Stimulated activated naive CD8-positive, alpha-beta T cell treated with anti-CD3 and anti-CD28 coated beads, Interleukin-15, amount 100 ng/mL, for 72 hours (primary cell): ENCODE data around the gene SMAD7.
A peak's percentile ranks its signal among the peaks of the same experiment; 100 is the strongest.

Source experiments
- ATAC-seq: fragments of 150-1000 bp; cut with Tn5 transposase; 2 replicates; pipeline ENCODE4 v1.10.0; 2021; ENCODE audit warnings: mild to moderate bottlenecking, moderate library complexity
- DNase-seq, 2 donors: peaks; one replicate each; pipeline ENCODE4 v3.0.0; 2021 to 2022
- H3K27ac Mint-ChIP-seq, 2 donors: one replicate each; pipeline ENCODE4 v1.8.0; 2022; ENCODE audit warnings: mild to moderate bottlenecking in 2 of 2, mixed read lengths in 2 of 2, moderate library complexity in 2 of 2
- H3K27me3 Mint-ChIP-seq: one replicate; pipeline ENCODE4 v1.8.0; 2022; ENCODE audit warnings: mixed read lengths
- H3K4me1 Mint-ChIP-seq: one replicate; pipeline ENCODE4 v1.8.0; 2022; ENCODE audit warnings: mild to moderate bottlenecking, mixed read lengths
- H3K4me3 Mint-ChIP-seq, 2 donors: one replicate each; pipeline ENCODE4 v1.8.0; 2022; ENCODE audit warnings: mild to moderate bottlenecking in 2 of 2, mixed read lengths in 2 of 2, moderate library complexity in 1 of 2
- H3K9me3 Mint-ChIP-seq, 2 donors: one replicate each; pipeline ENCODE4 v1.8.0; 2022; ENCODE audit warnings: mixed read lengths in 2 of 2

Gene SMAD7

GRCh38 chr18:48909721-48910120, 41.0 kb downstream of the SMAD7 start:
- peaks cover 6 to 9% of the 10 kb centered on the region in 2 donors for H3K9me3 Mint-ChIP-seq
- ATAC-seq, result peak; percentile 81
- no peak for DNase-seq
- H3K4me1 Mint-ChIP-seq, result peaks cover 34% of the 10 kb centered on the region
- peak overlapping the region in 1 of 2 donors; percentile 24 for H3K4me3 Mint-ChIP-seq
- no peak overlapping the region for H3K27ac Mint-ChIP-seq
- no peaks in the 10 kb centered on the region for H3K27me3 Mint-ChIP-seq

- Mint-ChIP-seq H3K9me3 (peaks cover 14 to 17% of the 10 kb centered on the region in 2 donors), H3K27me3 (peaks cover 3% of the 10 kb centered on the region), H3K27ac (no peak overlapping the region), H3K4me1 (peaks cover 30% of the 10 kb centered on the region), H3K4me3 (no peak overlapping the region)
- ATAC-seq (no peak), DNase-seq (no peak)
Measured at GRCh38 chr18:48908916-48909315, 41.8 kb downstream of the SMAD7 start.

GRCh38 chr18:48905513-48905912, 45.3 kb downstream of the SMAD7 start:
- Mint-ChIP-seq H3K4me1 (peaks cover 18% of the 10 kb centered on the region), H3K4me3 (no peak overlapping the region), H3K27ac (no peak overlapping the region), H3K27me3 (peaks cover 5% of the 10 kb centered on the region), H3K9me3 (peaks cover 18 to 19% of the 10 kb centered on the region in 2 donors)
- ATAC-seq (no peak), DNase-seq (no peak)

DNA sequence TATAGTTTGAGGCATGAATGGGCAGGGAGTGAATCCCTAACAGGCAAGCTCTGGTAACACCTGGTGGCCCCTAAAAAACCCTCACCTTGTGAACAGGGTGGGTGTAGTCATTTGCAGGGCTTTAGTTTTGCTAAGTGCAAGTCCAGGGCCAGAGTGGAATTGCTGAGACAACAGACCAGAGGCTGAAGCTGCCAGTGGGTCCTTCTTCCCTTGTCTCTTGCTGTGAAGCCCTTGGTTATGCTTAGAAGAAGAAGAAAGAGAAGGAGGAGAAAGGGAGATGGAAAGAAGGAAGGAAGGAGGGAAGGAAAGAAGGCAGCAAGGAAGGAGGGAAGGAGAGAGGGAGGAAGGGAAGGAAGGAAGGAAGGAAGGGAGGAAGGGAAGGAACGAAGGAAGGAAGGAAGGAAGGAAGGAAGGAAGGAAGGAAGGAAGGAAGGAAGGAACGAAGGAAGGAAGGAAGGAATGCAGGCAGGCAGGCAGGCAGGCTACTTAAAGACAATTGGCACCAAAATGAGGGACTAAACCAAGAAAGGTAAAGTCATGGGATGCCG, 45.8 kb downstream of the SMAD7 start:
- peaks cover 18% of the 10 kb centered on the region for H3K4me1 Mint-ChIP-seq

DNA sequence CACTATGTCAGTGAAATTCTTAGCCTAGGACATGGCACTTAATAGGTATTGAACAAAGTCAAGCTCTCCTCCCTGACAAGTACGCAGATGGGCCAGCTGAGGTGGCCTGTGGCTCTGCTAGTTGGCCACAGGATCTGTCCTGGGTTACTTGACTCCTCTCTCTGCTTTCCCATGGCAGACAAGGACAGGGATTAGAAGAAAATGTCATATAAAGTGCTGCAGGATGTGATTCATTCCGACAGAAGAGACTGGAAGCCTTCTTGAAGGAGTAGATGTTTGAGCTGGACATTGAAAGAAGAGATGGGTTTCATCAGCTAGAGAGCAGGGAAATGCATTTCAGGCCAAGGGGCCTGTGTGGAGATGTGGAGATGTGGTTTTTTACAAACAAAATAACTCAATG, 46.7 kb downstream of the SMAD7 start:
- H3K27me3 Mint-ChIP-seq, result peaks cover 5% of the 10 kb centered on the region
- peaks cover 18 to 19% of the 10 kb centered on the region in 2 donors for H3K9me3 Mint-ChIP-seq
- no peak overlapping the region for H3K27ac Mint-ChIP-seq
- no peak for ATAC-seq
- peaks cover 13% of the 10 kb centered on the region for H3K4me1 Mint-ChIP-seq
- DNase-seq, result no peak
- H3K4me3 Mint-ChIP-seq, result no peak overlapping the region

More for the DNA sequence above, 45.8 kb downstream of the SMAD7 start:
- Mint-ChIP-seq H3K4me3 (no peak overlapping the region), H3K27ac (no peak overlapping the region), H3K27me3 (peaks cover 5% of the 10 kb centered on the region), H3K9me3 (peaks cover 18 to 19% of the 10 kb centered on the region in 2 donors)
- no peak for ATAC-seq
- no peak for DNase-seq

- peaks cover 18 to 19% of the 10 kb centered on the region in 2 donors for H3K9me3 Mint-ChIP-seq
- no peak overlapping the region for H3K4me3 Mint-ChIP-seq
- H3K27me3 Mint-ChIP-seq, result peaks cover 5% of the 10 kb centered on the region
- peaks cover 9% of the 10 kb centered on the region for H3K4me1 Mint-ChIP-seq
- H3K27ac Mint-ChIP-seq, result no peak overlapping the region
- ATAC-seq (no peak), DNase-seq (no peak)
Measured at GRCh38 chr18:48902856-48903601, 47.7 kb downstream of the SMAD7 start.

DNA sequence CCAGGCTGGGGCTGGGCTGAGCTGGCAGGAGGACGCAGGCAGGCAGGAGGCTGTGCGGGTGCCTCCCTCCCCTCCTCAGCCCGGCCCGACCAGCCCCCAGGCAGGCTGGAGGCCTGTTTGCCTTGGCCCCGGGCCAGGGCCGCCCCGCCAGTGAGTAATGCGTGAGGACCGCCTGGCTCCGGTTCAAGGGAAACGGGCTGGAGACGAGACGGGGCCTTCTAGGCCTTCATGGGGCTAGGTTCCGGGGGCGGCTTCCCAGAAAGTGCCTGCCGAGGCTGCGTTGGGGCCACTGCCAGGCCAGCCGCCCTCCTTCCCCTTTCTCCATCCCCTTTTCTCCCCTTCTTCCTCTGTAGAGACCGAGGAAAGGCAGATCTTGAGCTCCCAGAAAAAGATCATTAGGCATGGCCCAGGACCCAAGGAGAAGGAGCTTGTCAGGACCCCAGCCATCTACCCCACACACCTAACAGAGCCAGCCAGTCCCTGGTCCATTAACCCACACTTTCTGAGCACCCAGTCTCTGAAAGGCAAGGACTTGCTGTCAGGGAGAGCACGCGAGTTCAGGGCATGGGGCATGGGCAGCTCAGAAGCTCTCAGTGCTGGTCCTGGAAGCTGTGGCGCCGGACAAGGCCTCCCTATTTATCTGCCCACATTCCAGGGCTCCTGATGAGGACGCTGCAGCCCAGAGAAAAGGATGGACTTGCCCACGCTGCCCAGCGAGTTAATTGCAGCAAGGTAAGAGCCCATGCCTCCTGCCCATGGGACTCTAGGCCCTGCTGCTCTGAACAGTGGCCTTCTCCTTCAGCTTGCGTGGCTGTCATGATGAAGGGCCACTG, 48.5 kb downstream of the SMAD7 start:
- H3K4me3 Mint-ChIP-seq, result no peak overlapping the region
- ATAC-seq (no peak), DNase-seq (no peak)
- H3K27ac Mint-ChIP-seq, result no peak overlapping the region
- peaks cover 18 to 19% of the 10 kb centered on the region in 2 donors for H3K9me3 Mint-ChIP-seq
- H3K27me3 Mint-ChIP-seq, result peaks cover 5% of the 10 kb centered on the region
- peaks cover 10% of the 10 kb centered on the region for H3K4me1 Mint-ChIP-seq

GRCh38 chr18:48901145-48902022, 49.4 kb downstream of the SMAD7 start:
- H3K4me3 Mint-ChIP-seq, result no peak overlapping the region
- no peak for ATAC-seq
- peaks cover 5% of the 10 kb centered on the region for H3K27me3 Mint-ChIP-seq
- no peak for DNase-seq
- peaks cover 18 to 19% of the 10 kb centered on the region in 2 donors for H3K9me3 Mint-ChIP-seq
- no peak overlapping the region for H3K27ac Mint-ChIP-seq
- peaks cover 18% of the 10 kb centered on the region for H3K4me1 Mint-ChIP-seq

DNA sequence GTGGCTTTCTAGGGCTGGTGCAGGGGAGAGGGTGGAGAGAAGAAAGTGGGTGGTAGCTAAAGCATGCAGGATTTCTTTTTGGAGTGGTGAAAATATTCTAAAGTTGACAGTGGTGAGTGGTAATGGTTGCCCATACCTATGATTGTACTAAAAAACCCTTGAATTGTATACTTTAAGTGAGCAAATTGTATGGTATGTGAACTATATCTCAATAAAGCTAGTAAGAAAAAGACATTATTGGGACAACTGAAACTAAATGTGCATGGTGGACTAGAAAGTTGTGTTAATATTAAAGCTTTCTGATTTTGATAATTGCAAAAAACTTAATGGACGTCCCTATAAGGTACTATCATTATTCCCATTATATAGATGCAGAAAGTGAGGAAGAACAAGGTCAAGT, 50.3 kb downstream of the SMAD7 start:
- no peak overlapping the region for H3K27ac Mint-ChIP-seq
- peaks cover 17 to 19% of the 10 kb centered on the region in 2 donors for H3K9me3 Mint-ChIP-seq
- ATAC-seq, result no peak
- peaks cover 5% of the 10 kb centered on the region for H3K27me3 Mint-ChIP-seq
- peaks cover 18% of the 10 kb centered on the region for H3K4me1 Mint-ChIP-seq
- DNase-seq, result no peak
- H3K4me3 Mint-ChIP-seq, result no peak overlapping the region

DNA sequence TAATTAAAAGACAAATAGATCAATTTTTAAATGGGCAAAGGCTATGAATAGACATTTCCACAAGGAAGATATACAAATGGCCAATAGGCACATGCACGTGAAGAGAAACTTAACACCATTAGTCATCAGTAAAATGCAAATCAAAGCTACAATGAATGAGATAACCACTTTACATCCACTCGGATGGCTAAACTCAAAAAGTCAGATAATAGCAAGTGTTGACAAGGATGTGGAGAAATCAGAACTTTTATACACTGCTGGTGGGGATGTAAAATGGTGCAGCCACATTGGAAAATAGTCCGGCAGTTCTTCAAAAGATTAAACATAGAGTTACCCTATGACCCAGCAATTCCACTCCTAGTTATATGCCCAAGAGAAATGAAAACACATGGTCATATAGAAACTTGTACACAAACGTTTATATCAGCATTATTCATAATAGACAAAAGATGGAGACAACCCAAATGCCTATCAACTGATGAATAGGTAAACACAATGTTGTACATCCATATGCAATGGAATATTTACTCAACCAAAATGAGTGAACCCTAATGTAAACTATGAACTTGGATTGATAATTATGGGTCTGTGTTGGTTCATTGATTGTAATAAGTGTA, 51.1 kb downstream of the SMAD7 start:
- Mint-ChIP-seq H3K4me3 (no peak overlapping the region), H3K27me3 (peaks cover 5% of the 10 kb centered on the region), H3K9me3 (peaks cover 9 to 12% of the 10 kb centered on the region in 2 donors), H3K4me1 (peaks cover 18% of the 10 kb centered on the region), H3K27ac (no peak overlapping the region)
- DNase-seq, result no peak
- ATAC-seq, result no peak

DNA sequence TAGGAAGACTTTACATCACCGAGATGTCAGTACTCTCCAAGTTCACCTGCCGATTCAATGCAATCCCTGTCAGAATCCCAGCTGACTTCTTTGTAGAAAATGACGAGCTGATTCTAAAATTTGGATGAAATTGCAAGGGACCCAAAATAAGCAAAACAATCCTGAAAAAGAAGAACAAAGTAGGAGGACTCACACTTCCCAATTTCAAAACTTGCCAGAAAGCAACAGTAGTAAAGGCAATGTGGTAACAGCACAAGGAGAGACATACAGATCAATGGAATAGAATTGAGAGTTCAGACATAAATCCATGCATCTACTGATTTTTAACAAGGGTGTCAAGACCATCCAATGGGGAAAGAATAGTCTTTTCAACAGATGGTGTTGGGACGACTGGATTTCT, 52.2 kb downstream of the SMAD7 start:
- no peak for DNase-seq
- no peak overlapping the region for H3K27ac Mint-ChIP-seq

GRCh38 chr18:48897531-48897930, 53.2 kb downstream of the SMAD7 start:
- Mint-ChIP-seq H3K4me3 (no peak overlapping the region), H3K4me1 (peaks cover 22% of the 10 kb centered on the region), H3K9me3 (peaks cover 0 to 5% of the 10 kb centered on the region in 2 donors), H3K27ac (no peak overlapping the region), H3K27me3 (no peaks in the 10 kb centered on the region)
- ATAC-seq (no peak), DNase-seq (no peak)

More for the DNA sequence above, 52.2 kb downstream of the SMAD7 start:
- no peaks in the 10 kb centered on the region for H3K27me3 Mint-ChIP-seq
- H3K4me3 Mint-ChIP-seq, result no peak overlapping the region
- no peak for ATAC-seq
- peaks cover 19% of the 10 kb centered on the region for H3K4me1 Mint-ChIP-seq
- H3K9me3 Mint-ChIP-seq, result peaks cover 0 to 5% of the 10 kb centered on the region in 2 donors

DNA sequence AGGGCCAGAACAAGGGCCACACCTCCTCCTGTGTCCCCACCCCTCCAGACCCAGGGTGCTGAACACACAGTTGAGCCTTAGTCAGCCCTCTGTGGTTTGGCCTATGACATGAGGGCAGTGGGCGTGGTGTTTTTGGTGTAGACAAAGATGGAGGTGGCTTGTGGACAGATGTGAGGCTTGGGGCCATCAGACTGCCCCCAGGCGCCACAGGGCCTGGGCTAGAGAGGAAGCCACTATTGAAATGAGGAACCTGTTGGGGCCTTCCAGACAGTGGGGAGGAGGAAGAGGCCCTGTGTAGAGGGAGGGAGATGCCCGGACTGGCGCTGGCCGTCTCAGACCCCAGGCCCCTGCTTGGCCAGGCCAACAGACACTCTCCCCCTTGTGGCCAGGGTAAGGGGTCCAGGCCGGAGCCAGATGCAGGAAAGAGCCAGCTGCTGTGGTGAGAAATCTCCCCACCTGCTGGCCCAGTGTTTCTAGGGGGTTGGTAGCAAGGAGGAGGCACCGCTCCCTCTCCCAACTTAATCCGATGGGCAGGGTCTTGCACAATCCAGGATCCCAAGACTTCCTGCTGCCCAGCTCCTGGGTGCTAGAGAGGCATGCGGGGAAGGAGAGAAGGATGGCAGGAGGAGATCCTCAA, 53.8 kb downstream of the SMAD7 start:
- Mint-ChIP-seq H3K27me3 (no peaks in the 10 kb centered on the region), H3K4me1 (peaks cover 22% of the 10 kb centered on the region), H3K9me3 (peaks cover 0 to 5% of the 10 kb centered on the region in 2 donors), H3K4me3 (no peak overlapping the region), H3K27ac (peak overlapping the region; percentile 12 to 15)
- ATAC-seq (peak; percentile 61), DNase-seq (peak in 1 of 2 donors; percentile 20)

- Mint-ChIP-seq H3K27ac (no peak overlapping the region), H3K4me3 (no peak overlapping the region), H3K27me3 (no peaks in the 10 kb centered on the region), H3K4me1 (peaks cover 22% of the 10 kb centered on the region), H3K9me3 (peaks cover 0 to 5% of the 10 kb centered on the region in 2 donors)
- DNase-seq (no peak), ATAC-seq (no peak)
Measured at GRCh38 chr18:48896326-48896874, 54.4 kb downstream of the SMAD7 start.
